ENCODE results near the gene CENPF. TPM values are rescaled to one million over a fixed set of nuclear protein-coding genes. Genes with fewer than 3 reads are reported as not detected.
"Not testable (repeated sequence)": the region's sequence is repeated elsewhere in the genome, so short reads cannot be mapped to it uniquely, and the experiment has no call there.

The CENPF gene
- total RNA-seq, 1 donor from 2014 or later, result 2.5 TPM

DNA sequence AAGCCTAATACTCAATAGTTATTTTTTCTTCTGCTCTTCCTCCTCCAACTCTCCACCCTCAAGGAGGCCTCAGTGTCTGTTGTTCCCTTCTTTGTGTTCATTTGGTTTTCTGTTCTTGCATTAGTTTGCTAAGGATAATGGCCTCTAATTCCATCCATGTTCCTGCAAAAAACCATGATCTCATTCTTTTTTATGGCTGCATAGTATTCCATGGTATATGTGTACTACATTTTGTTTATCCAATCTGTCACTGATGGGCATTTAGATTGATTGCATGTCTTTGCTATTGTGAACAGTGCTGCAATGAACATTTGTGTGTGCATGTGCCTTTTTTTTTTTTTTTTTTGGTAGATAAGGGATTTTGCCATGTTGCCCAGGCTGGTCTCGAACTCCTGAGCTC is 6.7 kb downstream of the CENPF start:
- H3K27ac ChIP-seq, result no peak overlapping the region
- H3K4me3 ChIP-seq, result no peak overlapping the region
- TF ChIP-seq, protein P1, sequence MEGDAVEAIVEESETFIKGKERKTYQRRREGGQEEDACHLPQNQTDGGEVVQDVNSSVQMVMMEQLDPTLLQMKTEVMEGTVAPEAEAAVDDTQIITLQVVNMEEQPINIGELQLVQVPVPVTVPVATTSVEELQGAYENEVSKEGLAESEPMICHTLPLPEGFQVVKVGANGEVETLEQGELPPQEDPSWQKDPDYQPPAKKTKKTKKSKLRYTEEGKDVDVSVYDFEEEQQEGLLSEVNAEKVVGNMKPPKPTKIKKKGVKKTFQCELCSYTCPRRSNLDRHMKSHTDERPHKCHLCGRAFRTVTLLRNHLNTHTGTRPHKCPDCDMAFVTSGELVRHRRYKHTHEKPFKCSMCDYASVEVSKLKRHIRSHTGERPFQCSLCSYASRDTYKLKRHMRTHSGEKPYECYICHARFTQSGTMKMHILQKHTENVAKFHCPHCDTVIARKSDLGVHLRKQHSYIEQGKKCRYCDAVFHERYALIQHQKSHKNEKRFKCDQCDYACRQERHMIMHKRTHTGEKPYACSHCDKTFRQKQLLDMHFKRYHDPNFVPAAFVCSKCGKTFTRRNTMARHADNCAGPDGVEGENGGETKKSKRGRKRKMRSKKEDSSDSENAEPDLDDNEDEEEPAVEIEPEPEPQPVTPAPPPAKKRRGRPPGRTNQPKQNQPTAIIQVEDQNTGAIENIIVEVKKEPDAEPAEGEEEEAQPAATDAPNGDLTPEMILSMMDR (IDR thresholded peaks at IDR 0.05), result no peak
- H3K36me3 ChIP-seq, result no peaks in the 10 kb centered on the region
- no peaks in the 10 kb centered on the region for H3K9me3 ChIP-seq
- H3K4me1 ChIP-seq, result no peaks in the 10 kb centered on the region
- no peaks in the 10 kb centered on the region for H3K27me3 ChIP-seq (ENCODE audit: low read depth)
- ATAC-seq (no peak), DNase-seq (no peak)
- intact Hi-C loops (cut with DNase I), result no loop called here

DNA sequence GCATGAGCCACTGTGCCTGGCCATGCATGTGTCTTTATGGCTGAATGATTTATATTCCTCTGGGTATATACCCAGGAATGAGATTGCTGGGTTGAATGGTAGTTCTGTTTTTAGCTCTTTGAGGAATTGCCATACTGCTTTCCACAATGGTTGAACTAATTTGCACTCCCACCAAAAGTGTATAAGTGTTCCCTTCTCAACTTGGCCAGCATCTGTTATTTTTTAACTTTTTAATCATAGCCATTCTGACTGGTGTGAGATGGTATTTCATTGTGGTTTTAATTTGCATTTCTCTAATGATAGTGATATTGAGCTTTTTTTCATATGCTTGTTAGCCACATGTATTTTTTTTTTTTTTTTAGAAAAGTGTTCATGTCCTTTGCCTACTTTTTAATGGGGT is 7.1 kb downstream of the CENPF start:
- H3K27me3 ChIP-seq (ENCODE audit: low read depth), result not testable (repeated sequence)

DNA sequence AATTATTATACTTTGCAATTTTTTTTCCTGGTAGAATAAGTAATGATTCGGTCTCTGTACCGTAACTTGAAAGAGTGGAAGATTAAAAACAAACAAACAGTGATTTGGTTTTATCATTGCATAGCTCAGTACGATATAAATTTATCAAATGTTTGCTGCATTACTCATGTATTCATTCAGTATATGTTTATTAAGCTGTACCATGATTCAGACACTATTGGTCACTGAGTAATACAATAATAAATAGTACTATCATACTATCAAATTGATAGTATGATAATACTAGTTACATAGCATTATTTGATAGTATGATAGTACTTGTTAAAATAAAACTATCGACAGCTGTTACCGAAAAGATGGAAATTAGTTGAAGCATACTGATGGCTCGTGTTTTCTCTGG is 12.1 kb downstream of the CENPF start:
- intact Hi-C loops (cut with DNase I), result no loop called here
- Histone ChIP-seq H3K4me3 (no peak overlapping the region), H3K4me1 (no peaks in the 10 kb centered on the region), H3K9me3 (no peaks in the 10 kb centered on the region), H3K36me3 (no peaks in the 10 kb centered on the region), H3K27ac (no peak overlapping the region), H3K27me3 (ENCODE audit: low read depth) (no peaks in the 10 kb centered on the region)
- DNase-seq, result no peak
- no peak for ATAC-seq
- TF ChIP-seq, protein P1 (IDR thresholded peaks at IDR 0.05), result no peak

More for the DNA sequence above, 7.1 kb downstream of the CENPF start:
- H3K27ac ChIP-seq; H3K9me3 ChIP-seq; intact Hi-C loops (cut with DNase I); H3K4me1 ChIP-seq; H3K4me3 ChIP-seq; ATAC-seq; H3K36me3 ChIP-seq; DNase-seq: not testable (repeated sequence)

DNA sequence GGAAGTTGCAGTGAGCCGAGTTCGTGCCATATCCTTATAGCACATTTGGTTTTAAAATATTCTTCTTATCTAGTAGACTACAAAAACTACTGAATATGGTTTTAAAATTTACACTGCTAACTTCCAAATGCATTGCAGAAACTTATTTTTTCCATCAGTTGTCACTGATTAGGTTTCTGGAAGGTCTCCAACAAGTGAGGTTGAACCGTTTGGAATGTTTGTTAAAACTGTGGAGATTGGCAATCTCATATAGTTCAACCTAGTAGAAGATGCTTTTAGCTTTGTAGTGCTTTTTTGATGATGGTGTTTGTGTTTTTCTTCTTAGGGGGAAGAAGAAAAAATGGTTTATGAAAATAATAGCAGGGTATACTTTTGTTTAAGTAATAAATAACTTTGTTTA is 12.9 kb downstream of the CENPF start:
- Histone ChIP-seq H3K9me3 (no peaks in the 10 kb centered on the region), H3K4me3 (no peak overlapping the region), H3K27me3 (ENCODE audit: low read depth) (no peaks in the 10 kb centered on the region), H3K27ac (no peak overlapping the region), H3K4me1 (no peaks in the 10 kb centered on the region), H3K36me3 (no peaks in the 10 kb centered on the region)
- DNase-seq, result no peak
- TF ChIP-seq, protein P1 (IDR thresholded peaks at IDR 0.05), result no peak
- no peak for ATAC-seq
- intact Hi-C loops (cut with DNase I), result no loop called here

DNA sequence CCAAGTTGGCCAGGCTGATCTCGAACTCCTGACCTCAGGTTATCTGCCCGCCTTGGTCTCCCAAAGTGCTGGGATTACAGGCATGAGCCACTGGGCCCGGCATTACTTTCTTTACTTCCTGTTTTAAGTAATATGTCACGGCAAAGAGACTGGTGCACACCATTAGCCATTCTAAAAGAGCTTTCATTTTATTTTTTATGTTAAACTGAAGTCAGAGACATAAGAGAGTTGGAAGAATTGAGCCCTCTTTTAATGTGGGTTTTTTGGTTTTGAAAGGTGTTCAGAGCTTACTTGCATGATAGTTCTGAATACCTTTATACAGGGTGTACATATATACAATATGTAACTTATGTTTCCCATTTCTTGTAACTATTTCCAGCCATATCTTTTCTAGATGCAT is 14.3 kb downstream of the CENPF start:
- Histone ChIP-seq H3K9me3 (no peaks in the 10 kb centered on the region), H3K27ac (no peak overlapping the region), H3K4me1 (no peaks in the 10 kb centered on the region), H3K4me3 (no peak overlapping the region), H3K27me3 (ENCODE audit: low read depth) (no peaks in the 10 kb centered on the region), H3K36me3 (no peaks in the 10 kb centered on the region)
- DNase-seq, result no peak
- TF ChIP-seq, protein P1 (IDR thresholded peaks at IDR 0.05), result no peak
- intact Hi-C loops (cut with DNase I), result no loop called here
- no peak for ATAC-seq

DNA sequence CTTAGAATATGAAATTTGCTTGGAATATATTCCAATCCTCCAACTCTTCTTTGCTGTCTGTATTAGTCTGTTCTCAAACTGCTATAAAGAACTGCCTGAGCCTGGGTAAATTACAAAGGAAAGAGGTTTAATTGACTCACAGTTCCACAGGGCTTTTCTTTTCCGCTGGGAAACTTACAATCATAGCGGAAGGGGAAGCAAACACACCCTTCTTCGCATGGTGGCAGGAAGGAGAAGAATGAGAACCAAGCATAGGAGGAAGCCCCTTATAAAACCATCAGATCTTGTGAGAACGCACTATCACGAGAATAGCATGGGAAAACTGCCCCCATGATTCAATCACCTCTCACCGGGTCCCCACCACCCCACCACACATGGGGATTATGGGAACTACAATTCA is 14.8 kb downstream of the CENPF start:
- no peaks in the 10 kb centered on the region for H3K27me3 ChIP-seq (ENCODE audit: low read depth)
- DNase-seq, result no peak
- no peak for ATAC-seq
- no peaks in the 10 kb centered on the region for H3K4me1 ChIP-seq
- no peaks in the 10 kb centered on the region for H3K36me3 ChIP-seq
- H3K9me3 ChIP-seq, result no peaks in the 10 kb centered on the region
- no peak overlapping the region for H3K4me3 ChIP-seq
- no peak overlapping the region for H3K27ac ChIP-seq
- intact Hi-C loops (cut with DNase I), result no loop called here
- TF ChIP-seq, protein P1 (IDR thresholded peaks at IDR 0.05), result no peak
